ENCODE data around the gene CACNG7.

Gene CACNG7

GRCh38 chr19:53965091-53965490 is 56.0 kb downstream of the CACNG7 start:
- H3K36me3 ChIP-seq (ENCODE audit: insufficient read depth): no peaks in the 10 kb centered on the region
- peaks cover 6% of the 10 kb centered on the region; the same call in 1 of the 2 replicates for H3K27me3 ChIP-seq (ENCODE audit: insufficient read depth, low read depth)
- no peaks in the 10 kb centered on the region for H3K79me2 ChIP-seq (ENCODE audit: insufficient read depth, low read depth)
- no peak for TF ChIP-seq CTCF (conservative IDR thresholded peaks at IDR 0.05; ENCODE audit: low read depth, low read length)
- H3K4me3 ChIP-seq (IDR thresholded peaks at IDR 0.05; ENCODE audit: insufficient read depth, low read depth, low read length): no peak overlapping the region
- H4K20me1 ChIP-seq (ENCODE audit: insufficient read depth): no peaks in the 10 kb centered on the region
- H3K4me1 ChIP-seq (ENCODE audit: low read depth, poor library complexity, severe bottlenecking): no peaks in the 10 kb centered on the region
- no peak overlapping the region for H2AFZ ChIP-seq (ENCODE audit: low read depth)
- H3K9ac ChIP-seq: no peak overlapping the region
- no peak overlapping the region; the same call in 1 of the 2 replicates for H3K4me2 ChIP-seq
- H3K27ac ChIP-seq: no peak overlapping the region

- Histone ChIP-seq H3K27me3 (ENCODE audit: insufficient read depth, low read depth) (peaks cover 6% of the 10 kb centered on the region; the same call in 1 of the 2 replicates), H3K4me1 (ENCODE audit: low read depth, poor library complexity, severe bottlenecking) (no peaks in the 10 kb centered on the region), H3K79me2 (ENCODE audit: insufficient read depth, low read depth) (no peaks in the 10 kb centered on the region), H4K20me1 (ENCODE audit: insufficient read depth) (no peaks in the 10 kb centered on the region), H3K27ac (no peak overlapping the region), H2AFZ (ENCODE audit: low read depth) (no peak overlapping the region), H3K4me3 (IDR thresholded peaks at IDR 0.05; ENCODE audit: insufficient read depth, low read depth, low read length) (no peak overlapping the region), H3K9ac (no peak overlapping the region), H3K36me3 (ENCODE audit: insufficient read depth) (no peaks in the 10 kb centered on the region), H3K4me2 (no peak overlapping the region)
- no peak for TF ChIP-seq CTCF (conservative IDR thresholded peaks at IDR 0.05; ENCODE audit: low read depth, low read length)
Observed at GRCh38 chr19:53966931-53967330, 57.9 kb downstream of the CACNG7 start.

- no peaks in the 10 kb centered on the region for H3K36me3 ChIP-seq (ENCODE audit: insufficient read depth)
- peaks cover 6% of the 10 kb centered on the region; the same call in 1 of the 2 replicates for H3K27me3 ChIP-seq (ENCODE audit: insufficient read depth, low read depth)
Observed at GRCh38 chr19:53969366-53969765, 60.3 kb downstream of the CACNG7 start.

GRCh38 chr19:53971673-53972072 is 62.6 kb downstream of the CACNG7 start:
- Histone ChIP-seq H3K79me2 (ENCODE audit: insufficient read depth, low read depth) (no peaks in the 10 kb centered on the region), H3K9ac (no peak overlapping the region), H2AFZ (ENCODE audit: low read depth) (no peak overlapping the region), H3K4me1 (ENCODE audit: low read depth, poor library complexity, severe bottlenecking) (no peaks in the 10 kb centered on the region), H3K36me3 (ENCODE audit: insufficient read depth) (no peaks in the 10 kb centered on the region), H3K27me3 (ENCODE audit: insufficient read depth, low read depth) (no peaks in the 10 kb centered on the region), H3K4me3 (IDR thresholded peaks at IDR 0.05; ENCODE audit: insufficient read depth, low read depth, low read length) (no peak overlapping the region), H3K27ac (no peak overlapping the region), H3K4me2 (no peak overlapping the region), H4K20me1 (ENCODE audit: insufficient read depth) (no peaks in the 10 kb centered on the region)
- no peak for TF ChIP-seq CTCF (conservative IDR thresholded peaks at IDR 0.05; ENCODE audit: low read depth, low read length)

More at GRCh38 chr19:53969366-53969765, 60.3 kb downstream of the CACNG7 start:
- no peak overlapping the region for H3K9ac ChIP-seq
- H4K20me1 ChIP-seq (ENCODE audit: insufficient read depth): no peaks in the 10 kb centered on the region
- H3K4me2 ChIP-seq: no peak overlapping the region
- H3K27ac ChIP-seq: no peak overlapping the region
- H3K79me2 ChIP-seq (ENCODE audit: insufficient read depth, low read depth): no peaks in the 10 kb centered on the region
- H2AFZ ChIP-seq (ENCODE audit: low read depth): no peak overlapping the region
- TF ChIP-seq CTCF (conservative IDR thresholded peaks at IDR 0.05; ENCODE audit: low read depth, low read length): no peak
- H3K4me1 ChIP-seq (ENCODE audit: low read depth, poor library complexity, severe bottlenecking): no peaks in the 10 kb centered on the region
- H3K4me3 ChIP-seq (IDR thresholded peaks at IDR 0.05; ENCODE audit: insufficient read depth, low read depth, low read length): no peak overlapping the region

Measured in KMS-11 (cell line).